SK-N-SH treated with all-trans-retinoic acid at 6 μM for 48 hours (cell line): ENCODE data around the gene SMS.

ENCODE experiments used
- ATAC-seq: fragments of 200-7000 bp; cut with Tn5 transposase; 3 replicates; pipeline ENCODE4 v1.9.1; 2020; ENCODE audit warnings: mild to moderate bottlenecking, moderate library complexity
- ARNTL ChIP-seq: fragments of 450-650 bp; formaldehyde crosslinking; IDR thresholded peaks from 2 replicates; pipeline ENCODE4 v1.5.0; 2020; ENCODE audit warnings: low read depth, mild to moderate bottlenecking, moderate library complexity, borderline replicate concordance
- BACH2 ChIP-seq: fragments of 250-450 bp; sonication (Bioruptor Pico); IDR thresholded peaks from 2 replicates; pipeline ENCODE4 v1.9.0; 2021; ENCODE audit warnings: mild to moderate bottlenecking, borderline replicate concordance
- CREB5 ChIP-seq: fragments of 250-450 bp; sonication (Bioruptor Pico); IDR thresholded peaks from 2 replicates; pipeline ENCODE4 v1.5.1; 2020; ENCODE audit warnings: low read depth, mild to moderate bottlenecking, moderate library complexity
- CSDC2 ChIP-seq: fragments of 250-450 bp; sonication (Bioruptor Pico); IDR thresholded peaks from 2 replicates; pipeline ENCODE4 v1.5.0; 2020; ENCODE audit warnings: mild to moderate bottlenecking, moderate library complexity
- CSRNP3 ChIP-seq: fragments of 250-450 bp; sonication (Bioruptor Pico); IDR thresholded peaks from 2 replicates; pipeline ENCODE4 v1.5.1; 2021; ENCODE audit warnings: mild to moderate bottlenecking, moderate library complexity
- ESRRG ChIP-seq: fragments of 250-450 bp; sonication (Bioruptor Pico); IDR thresholded peaks from 2 replicates; pipeline ENCODE4 v1.6.1; 2021; ENCODE audit warnings: mild to moderate bottlenecking
- GLIS3 ChIP-seq: fragments of 250-450 bp; sonication (Bioruptor Pico); IDR thresholded peaks from 2 replicates; pipeline ENCODE4 v1.5.0; 2020; ENCODE audit warnings: mild to moderate bottlenecking, moderate library complexity
- ISL1 ChIP-seq: fragments of 250-450 bp; sonication (Bioruptor Pico); IDR thresholded peaks from 2 replicates; pipeline ENCODE4 v2.1.2; 2022; ENCODE audit warnings: mild to moderate bottlenecking, moderate library complexity
- OSR1 ChIP-seq: fragments of 250-450 bp; sonication (Bioruptor Pico); IDR thresholded peaks from 2 replicates; pipeline ENCODE4 v1.8.0; 2022; ENCODE audit warnings: moderate library complexity, mild to moderate bottlenecking, inconsistent platforms
- PATZ1 ChIP-seq: fragments of 250-450 bp; sonication (Bioruptor Pico); IDR thresholded peaks from 2 replicates; pipeline ENCODE4 v1.8.0; 2020; ENCODE audit warnings: mild to moderate bottlenecking, moderate library complexity, borderline replicate concordance
- POU6F1 ChIP-seq: fragments of 250-450 bp; sonication (Bioruptor Pico); IDR thresholded peaks from 2 replicates; pipeline ENCODE4 v1.8.0; 2021; ENCODE audit warnings: low read depth, mild to moderate bottlenecking, moderate library complexity, borderline replicate concordance
- PPARA ChIP-seq: fragments of 250-450 bp; sonication (Bioruptor Pico); IDR thresholded peaks from 2 replicates; pipeline ENCODE4 v1.5.0; 2020; ENCODE audit warnings: mild to moderate bottlenecking, borderline replicate concordance
- RARB ChIP-seq: fragments of 250-450 bp; sonication (Bioruptor Pico); IDR thresholded peaks from 2 replicates; pipeline ENCODE4 v1.8.0; 2021; ENCODE audit warnings: mild to moderate bottlenecking, moderate library complexity
- SNAI2 ChIP-seq: fragments of 250-450 bp; sonication (Bioruptor Pico); IDR thresholded peaks from 2 replicates; pipeline ENCODE4 v1.5.0; 2020; ENCODE audit warnings: mild to moderate bottlenecking, moderate library complexity
- TCF4 ChIP-seq: fragments of 250-450 bp; sonication (Bioruptor Pico); IDR thresholded peaks from 2 replicates; pipeline ENCODE4 v1.8.0; 2021; ENCODE audit warnings: mild to moderate bottlenecking, moderate library complexity, borderline replicate concordance
- TOX ChIP-seq: fragments of 250-450 bp; sonication (Bioruptor Pico); IDR thresholded peaks from 2 replicates; pipeline ENCODE4 v1.8.0; 2021; ENCODE audit warnings: mild to moderate bottlenecking, moderate library complexity, borderline replicate concordance
- TSHZ2 ChIP-seq: fragments of 250-450 bp; sonication (Bioruptor Pico); IDR thresholded peaks from 2 replicates; pipeline ENCODE4 v1.5.0; 2020; ENCODE audit warnings: mild to moderate bottlenecking, moderate library complexity
- ZC3H10 ChIP-seq: fragments of 250-450 bp; sonication (Bioruptor Pico); IDR thresholded peaks from 2 replicates; pipeline ENCODE4 v1.5.1; 2021; ENCODE audit warnings: mild to moderate bottlenecking, moderate library complexity
- ZFP3 ChIP-seq: fragments of 250-450 bp; sonication (Bioruptor Pico); IDR thresholded peaks from 2 replicates; pipeline ENCODE4 v1.5.0; 2020; ENCODE audit warnings: mild to moderate bottlenecking, moderate library complexity
- ZFP30 ChIP-seq: fragments of 450-650 bp; formaldehyde crosslinking; IDR thresholded peaks from 2 replicates; pipeline ENCODE4 v1.5.0; 2022; ENCODE audit warnings: mild to moderate bottlenecking, moderate library complexity
- ZNF565 ChIP-seq: fragments of 450-650 bp; formaldehyde crosslinking; conservative IDR thresholded peaks from 2 replicates; pipeline ENCODE4 v1.5.0; 2020; ENCODE audit warnings: low read depth, mild to moderate bottlenecking, moderate library complexity
- ZNF70 ChIP-seq: fragments of 450-650 bp; formaldehyde crosslinking; IDR thresholded peaks from 2 replicates; pipeline ENCODE4 v1.5.0; 2020; ENCODE audit warnings: mild to moderate bottlenecking, moderate library complexity
- ZNF8 ChIP-seq: fragments of 450-650 bp; formaldehyde crosslinking; IDR thresholded peaks from 2 replicates; pipeline ENCODE4 v1.5.0; 2020; ENCODE audit warnings: mild to moderate bottlenecking, moderate library complexity

The SMS gene

GRCh38 chrX:21972721-21973120 is 32.2 kb downstream of the SMS start (continued):
- TF ChIP-seq TCF4 (CRISPR knock-in tag), result no peak
- TF ChIP-seq POU6F1 (CRISPR knock-in tag), result no peak
- no peak for TF ChIP-seq ISL1 (CRISPR knock-in tag)
- no peak for TF ChIP-seq ZC3H10 (CRISPR knock-in tag)
- no peak for TF ChIP-seq SNAI2 (CRISPR knock-in tag)
- no peak for TF ChIP-seq PPARA (CRISPR knock-in tag)
- no peak for TF ChIP-seq TSHZ2 (CRISPR knock-in tag)

- ATAC-seq, result no peak
- TF ChIP-seq CREB5 (CRISPR knock-in tag) (no peak), ZNF565 (no peak), ARNTL (no peak), ESRRG (CRISPR knock-in tag) (no peak)
- TF ChIP-seq, all 23 proteins: peak for 0
Measured at GRCh38 chrX:21973321-21974010, 33.0 kb downstream of the SMS start.

- no peak for ATAC-seq
- TF ChIP-seq ZNF70 (CRISPR knock-in tag), result no peak
- TF ChIP-seq ZFP3 (CRISPR knock-in tag), result no peak
- TF ChIP-seq PATZ1 (CRISPR knock-in tag), result no peak
- no peak for TF ChIP-seq TCF4 (CRISPR knock-in tag)
- TF ChIP-seq ZNF8 (CRISPR knock-in tag), result no peak
- no peak for TF ChIP-seq CSDC2 (CRISPR knock-in tag)
- TF ChIP-seq, all 23 proteins: peak for 0
Measured at GRCh38 chrX:21974011-21974385, 33.5 kb downstream of the SMS start.

GRCh38 chrX:21975242-21975641 is 34.7 kb downstream of the SMS start:
- ATAC-seq, result no peak
- no peak for TF ChIP-seq PATZ1 (CRISPR knock-in tag)
- TF ChIP-seq PPARA (CRISPR knock-in tag), result no peak
- TF ChIP-seq CREB5 (CRISPR knock-in tag), result no peak
- TF ChIP-seq ZFP30 (CRISPR knock-in tag), result no peak
- no peak for TF ChIP-seq ZC3H10 (CRISPR knock-in tag)
- TF ChIP-seq ESRRG (CRISPR knock-in tag), result no peak
- no peak for TF ChIP-seq GLIS3 (CRISPR knock-in tag)
- no peak for TF ChIP-seq CSRNP3
- TF ChIP-seq TCF4 (CRISPR knock-in tag), result no peak
- no peak for TF ChIP-seq SNAI2 (CRISPR knock-in tag)
- TF ChIP-seq RARB (CRISPR knock-in tag), result no peak
- no peak for TF ChIP-seq CSDC2 (CRISPR knock-in tag)
- no peak for TF ChIP-seq ZNF70 (CRISPR knock-in tag)
- no peak for TF ChIP-seq BACH2 (CRISPR knock-in tag)
- TF ChIP-seq ISL1 (CRISPR knock-in tag), result no peak
- no peak for TF ChIP-seq ARNTL
- TF ChIP-seq OSR1, result no peak
- TF ChIP-seq ZNF8 (CRISPR knock-in tag), result no peak
- no peak for TF ChIP-seq TOX (CRISPR knock-in tag)
